Measurements from ENCODE around the gene GPR45. TPM values are rescaled to one million over a fixed set of nuclear protein-coding genes. Genes with fewer than 3 reads are reported as not detected.

GPR45 gene
- total RNA-seq, 4 donors from 2014 or later: not detected

DNA sequence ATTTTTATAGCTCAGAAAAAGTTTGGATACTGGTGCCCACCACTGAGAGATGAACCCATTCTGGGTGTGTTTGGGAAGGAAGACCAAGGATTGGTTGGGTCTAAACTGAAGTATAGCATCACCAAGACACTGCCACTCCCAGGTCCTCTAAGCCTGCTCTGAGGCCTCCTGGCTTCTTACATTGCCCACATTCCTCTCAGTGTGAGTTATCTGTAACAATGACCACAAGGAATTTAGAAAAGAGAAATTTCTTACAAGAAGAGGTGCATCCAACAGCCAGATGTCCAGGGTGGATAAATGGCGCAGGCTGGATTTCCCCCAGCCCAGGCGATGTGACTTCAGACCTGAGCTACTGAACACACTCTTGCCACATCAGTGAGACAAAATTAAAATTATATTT, 1.6 kb upstream of the GPR45 start:
- H3K27ac ChIP-seq: no peak overlapping the region
- no peaks in the 10 kb centered on the region for H3K4me1 ChIP-seq
- H3K27me3 ChIP-seq: no peaks in the 10 kb centered on the region
- no peak for TF ChIP-seq POLR2A (IDR thresholded peaks at IDR 0.05)
- TF ChIP-seq, protein P1, sequence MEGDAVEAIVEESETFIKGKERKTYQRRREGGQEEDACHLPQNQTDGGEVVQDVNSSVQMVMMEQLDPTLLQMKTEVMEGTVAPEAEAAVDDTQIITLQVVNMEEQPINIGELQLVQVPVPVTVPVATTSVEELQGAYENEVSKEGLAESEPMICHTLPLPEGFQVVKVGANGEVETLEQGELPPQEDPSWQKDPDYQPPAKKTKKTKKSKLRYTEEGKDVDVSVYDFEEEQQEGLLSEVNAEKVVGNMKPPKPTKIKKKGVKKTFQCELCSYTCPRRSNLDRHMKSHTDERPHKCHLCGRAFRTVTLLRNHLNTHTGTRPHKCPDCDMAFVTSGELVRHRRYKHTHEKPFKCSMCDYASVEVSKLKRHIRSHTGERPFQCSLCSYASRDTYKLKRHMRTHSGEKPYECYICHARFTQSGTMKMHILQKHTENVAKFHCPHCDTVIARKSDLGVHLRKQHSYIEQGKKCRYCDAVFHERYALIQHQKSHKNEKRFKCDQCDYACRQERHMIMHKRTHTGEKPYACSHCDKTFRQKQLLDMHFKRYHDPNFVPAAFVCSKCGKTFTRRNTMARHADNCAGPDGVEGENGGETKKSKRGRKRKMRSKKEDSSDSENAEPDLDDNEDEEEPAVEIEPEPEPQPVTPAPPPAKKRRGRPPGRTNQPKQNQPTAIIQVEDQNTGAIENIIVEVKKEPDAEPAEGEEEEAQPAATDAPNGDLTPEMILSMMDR (IDR thresholded peaks at IDR 0.05): no peak
- DNase-seq: no peak
- H3K4me3 ChIP-seq: no peak overlapping the region
- no peaks in the 10 kb centered on the region for H3K36me3 ChIP-seq
- H3K9me3 ChIP-seq: no peaks in the 10 kb centered on the region

DNA sequence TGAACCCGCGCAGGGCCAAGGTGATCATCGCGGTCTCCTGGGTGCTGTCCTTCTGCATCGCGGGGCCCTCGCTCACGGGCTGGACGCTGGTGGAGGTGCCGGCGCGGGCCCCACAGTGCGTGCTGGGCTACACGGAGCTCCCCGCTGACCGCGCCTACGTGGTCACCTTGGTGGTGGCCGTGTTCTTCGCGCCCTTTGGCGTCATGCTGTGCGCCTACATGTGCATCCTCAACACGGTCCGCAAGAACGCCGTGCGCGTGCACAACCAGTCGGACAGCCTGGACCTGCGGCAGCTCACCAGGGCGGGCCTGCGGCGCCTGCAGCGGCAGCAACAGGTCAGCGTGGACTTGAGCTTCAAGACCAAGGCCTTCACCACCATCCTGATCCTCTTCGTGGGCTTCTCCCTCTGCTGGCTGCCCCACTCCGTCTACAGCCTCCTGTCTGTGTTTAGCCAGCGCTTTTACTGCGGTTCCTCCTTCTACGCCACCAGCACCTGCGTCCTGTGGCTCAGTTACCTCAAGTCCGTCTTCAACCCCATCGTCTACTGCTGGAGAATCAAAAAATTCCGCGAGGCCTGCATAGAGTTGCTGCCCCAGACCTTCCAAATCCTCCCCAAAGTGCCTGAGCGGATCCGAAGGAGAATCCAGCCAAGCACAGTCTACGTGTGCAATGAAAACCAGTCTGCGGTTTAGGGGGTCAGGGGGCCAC, 897 bp downstream of the GPR45 start:
- Histone ChIP-seq H3K4me1 (no peaks in the 10 kb centered on the region), H3K9me3 (no peaks in the 10 kb centered on the region), H3K36me3 (no peaks in the 10 kb centered on the region), H3K27me3 (no peaks in the 10 kb centered on the region), H3K27ac (no peak overlapping the region), H3K4me3 (no peak overlapping the region)
- no peak for DNase-seq
- TF ChIP-seq, protein P1 (IDR thresholded peaks at IDR 0.05): no peak
- no peak for TF ChIP-seq POLR2A (IDR thresholded peaks at IDR 0.05)

DNA sequence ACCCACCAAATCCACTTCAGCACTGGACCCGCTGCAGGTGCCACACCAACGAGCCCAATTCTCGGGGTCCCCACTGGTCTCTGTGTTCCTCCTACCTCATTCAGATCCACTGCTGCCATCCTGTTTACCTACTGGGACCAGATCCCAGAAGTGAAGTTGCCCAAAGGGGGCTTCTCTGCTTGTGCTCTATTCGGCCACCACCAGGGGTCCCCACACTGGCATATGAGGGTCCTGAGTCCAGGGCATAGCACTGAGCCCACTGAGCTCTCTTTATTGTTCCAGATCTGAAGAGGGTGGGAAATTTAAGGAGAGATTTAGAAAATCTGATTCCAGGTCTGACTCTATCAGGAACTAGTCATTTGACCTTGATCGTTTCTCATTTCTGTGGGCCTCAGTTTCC, 2.4 kb downstream of the GPR45 start:
- no peaks in the 10 kb centered on the region for H3K9me3 ChIP-seq
- no peak overlapping the region for H3K27ac ChIP-seq
- DNase-seq: no peak
- H3K4me3 ChIP-seq: no peak overlapping the region
- no peaks in the 10 kb centered on the region for H3K27me3 ChIP-seq
- no peaks in the 10 kb centered on the region for H3K4me1 ChIP-seq
- H3K36me3 ChIP-seq: no peaks in the 10 kb centered on the region
- TF ChIP-seq, protein P1 (IDR thresholded peaks at IDR 0.05): no peak
- no peak for TF ChIP-seq POLR2A (IDR thresholded peaks at IDR 0.05)

DNA sequence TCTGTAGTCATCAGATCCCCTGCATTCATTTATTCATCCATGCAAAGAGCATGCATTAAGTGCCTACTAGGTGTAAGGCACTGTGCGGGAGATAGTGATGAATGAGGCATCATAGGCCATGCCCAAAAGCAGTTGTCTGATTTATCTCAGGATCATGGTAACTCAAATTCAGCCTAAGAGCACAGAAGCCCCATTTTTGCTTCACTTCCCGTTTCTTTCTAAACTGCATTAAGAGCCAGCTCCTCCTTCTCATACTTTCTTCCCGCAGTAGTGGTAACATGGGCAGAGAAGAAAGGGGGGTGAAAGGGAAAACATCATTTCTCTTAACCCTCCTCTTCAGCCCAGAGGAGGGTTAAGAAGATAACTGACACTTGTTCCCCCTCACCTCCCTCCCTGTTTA, 2.9 kb downstream of the GPR45 start:
- Histone ChIP-seq H3K36me3 (no peaks in the 10 kb centered on the region), H3K4me3 (no peak overlapping the region), H3K4me1 (no peaks in the 10 kb centered on the region), H3K27me3 (no peaks in the 10 kb centered on the region), H3K9me3 (no peaks in the 10 kb centered on the region), H3K27ac (no peak overlapping the region)
- DNase-seq: no peak
- no peak for TF ChIP-seq POLR2A (IDR thresholded peaks at IDR 0.05)
- TF ChIP-seq, protein P1 (IDR thresholded peaks at IDR 0.05): no peak

DNA sequence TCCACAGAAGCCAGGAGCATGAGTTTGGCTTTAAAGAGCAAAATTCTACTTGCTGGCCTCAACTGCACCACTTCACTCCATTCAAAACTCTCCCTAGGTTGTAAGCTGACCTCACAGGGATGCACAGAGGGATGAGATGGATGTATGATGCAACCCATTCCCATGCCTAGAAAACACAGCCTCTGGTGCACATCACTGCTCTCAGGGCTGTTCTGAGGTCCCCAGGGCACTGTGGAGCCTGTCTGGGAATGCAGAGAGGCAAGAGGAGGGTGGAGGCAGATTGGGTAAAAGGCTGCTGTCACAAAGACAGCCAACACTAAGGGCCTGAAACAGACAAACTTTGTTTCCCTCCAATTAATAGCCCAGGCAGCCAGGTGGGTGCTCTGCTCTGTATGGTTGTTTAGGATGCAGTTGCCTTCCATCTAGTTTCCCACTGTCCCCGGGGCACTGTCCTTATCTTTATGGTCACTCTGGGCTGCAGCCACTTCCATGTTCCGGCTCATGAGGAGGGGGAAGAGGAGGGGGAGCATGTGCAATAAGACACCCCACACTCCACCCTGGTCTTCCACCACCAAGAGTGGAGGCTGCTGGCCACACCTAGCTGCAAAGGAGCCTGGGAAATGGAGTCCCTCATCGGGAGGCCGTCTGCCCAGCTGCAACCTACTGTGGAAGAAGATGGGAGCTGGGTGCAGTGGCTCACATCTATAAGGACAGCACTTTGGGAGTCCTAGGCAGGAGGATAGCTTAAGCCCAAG, 7.0 kb downstream of the GPR45 start:
- Histone ChIP-seq H3K27me3 (no peaks in the 10 kb centered on the region), H3K27ac (no peak overlapping the region), H3K4me1 (no peaks in the 10 kb centered on the region), H3K9me3 (no peaks in the 10 kb centered on the region), H3K4me3 (no peak overlapping the region), H3K36me3 (no peaks in the 10 kb centered on the region)
- no peak for TF ChIP-seq POLR2A (IDR thresholded peaks at IDR 0.05)
- TF ChIP-seq, protein P1 (IDR thresholded peaks at IDR 0.05): no peak
- DNase-seq: no peak

Data from Peyer's patch (tissue), 4 donors.